HUES48 (cell line): ENCODE results near the gene KDR.

Experiments used
- H3K27ac ChIP-seq: one replicate; pipeline ENCODE4 v1.7.0; 2013; ENCODE audit warnings: low read depth, low read length, inconsistent platforms
- H3K27me3 ChIP-seq: 2 replicates; pipeline ENCODE4 v1.6.1; 2013; ENCODE audit warnings: mild to moderate bottlenecking, low read length; ENCODE audit not compliant: control insufficient read depth, insufficient read depth
- H3K36me3 ChIP-seq: 2 replicates; pipeline ENCODE4 v1.6.1; 2013; ENCODE audit warnings: low read length; ENCODE audit not compliant: control insufficient read depth, insufficient read depth
- H3K4me1 ChIP-seq: 2 replicates; pipeline ENCODE4 v1.6.1; 2013; ENCODE audit warnings: mild to moderate bottlenecking, low read length; ENCODE audit not compliant: control insufficient read depth, insufficient read depth
- H3K4me3 ChIP-seq: 2 replicates; pipeline ENCODE4 v1.5.1; 2013; ENCODE audit warnings: mild to moderate bottlenecking, low read depth, low read length
- H3K9ac ChIP-seq: 2 replicates; pipeline ENCODE4 v1.6.1; 2013; ENCODE audit warnings: mild to moderate bottlenecking, low read depth, low read length, moderate library complexity
- H3K9me3 ChIP-seq: 2 replicates; pipeline ENCODE4 v1.6.1; 2013; ENCODE audit warnings: low read length; ENCODE audit not compliant: control insufficient read depth, insufficient read depth

Gene KDR

DNA sequence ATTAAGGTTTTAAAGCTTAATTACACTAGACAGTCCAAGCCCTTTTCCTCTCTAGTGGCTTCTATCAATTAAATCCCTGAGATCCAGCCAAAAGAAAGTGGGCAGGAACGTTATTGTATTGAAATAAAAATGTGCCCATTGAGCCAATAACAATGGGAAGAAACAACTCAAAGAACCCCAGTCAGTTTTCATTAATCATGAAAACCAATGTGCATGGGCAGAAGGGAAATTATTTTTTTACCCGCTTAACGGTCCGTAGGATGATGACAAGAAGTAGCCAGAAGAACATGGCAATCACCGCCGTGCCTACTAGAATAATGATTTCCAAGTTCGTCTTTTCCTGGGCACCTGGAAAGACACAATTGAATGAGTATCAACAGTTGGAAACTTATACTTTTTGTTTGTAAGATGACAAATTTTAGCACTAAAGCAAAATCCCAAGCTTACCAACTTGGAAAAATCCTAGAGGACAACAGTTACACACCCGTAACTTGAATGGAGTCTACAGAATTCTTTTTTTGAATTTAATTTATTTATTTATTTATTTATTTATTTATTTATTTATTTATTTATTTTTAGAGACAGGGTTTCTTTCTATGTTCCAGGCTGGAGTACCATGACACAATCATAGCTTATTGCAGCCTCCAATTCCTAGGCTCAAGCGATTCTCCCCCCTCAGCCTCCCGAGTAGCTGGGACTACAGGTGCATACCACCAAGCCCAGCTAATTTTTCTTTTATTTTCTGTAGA, 26.8 kb downstream of the KDR start:
- no peak overlapping the region for H3K27ac ChIP-seq
- H3K4me3 ChIP-seq, result no peak overlapping the region
- H3K36me3 ChIP-seq, result peaks cover 98% of the 10 kb centered on the region
- H3K9me3 ChIP-seq, result no peaks in the 10 kb centered on the region
- H3K27me3 ChIP-seq, result no peaks in the 10 kb centered on the region
- no peak overlapping the region for H3K9ac ChIP-seq
- no peaks in the 10 kb centered on the region for H3K4me1 ChIP-seq

DNA sequence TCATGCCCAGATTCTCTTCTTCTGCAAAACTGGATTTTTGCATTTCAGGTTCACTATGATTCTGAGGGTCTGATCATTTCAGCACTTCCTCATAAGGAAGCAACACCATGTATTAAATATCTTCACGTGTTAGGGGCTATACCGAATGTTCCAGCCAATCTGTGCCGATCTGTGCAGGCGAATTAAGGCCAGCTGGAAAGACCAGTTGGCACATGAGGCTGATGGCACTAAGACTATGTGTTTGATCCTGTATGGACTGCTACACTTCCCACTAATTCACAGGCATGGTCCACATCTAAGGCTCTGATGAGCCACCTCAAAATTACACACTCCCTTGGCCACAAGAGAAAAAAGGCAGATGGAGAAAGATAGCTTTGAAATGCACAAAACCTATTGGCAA, 28.8 kb downstream of the KDR start:
- H3K27ac ChIP-seq, result no peak overlapping the region
- no peaks in the 10 kb centered on the region for H3K27me3 ChIP-seq
- H3K9ac ChIP-seq, result no peak overlapping the region
- H3K4me3 ChIP-seq, result no peak overlapping the region
- H3K9me3 ChIP-seq, result no peaks in the 10 kb centered on the region
- H3K36me3 ChIP-seq, result peaks cover 98% of the 10 kb centered on the region
- no peaks in the 10 kb centered on the region for H3K4me1 ChIP-seq

DNA sequence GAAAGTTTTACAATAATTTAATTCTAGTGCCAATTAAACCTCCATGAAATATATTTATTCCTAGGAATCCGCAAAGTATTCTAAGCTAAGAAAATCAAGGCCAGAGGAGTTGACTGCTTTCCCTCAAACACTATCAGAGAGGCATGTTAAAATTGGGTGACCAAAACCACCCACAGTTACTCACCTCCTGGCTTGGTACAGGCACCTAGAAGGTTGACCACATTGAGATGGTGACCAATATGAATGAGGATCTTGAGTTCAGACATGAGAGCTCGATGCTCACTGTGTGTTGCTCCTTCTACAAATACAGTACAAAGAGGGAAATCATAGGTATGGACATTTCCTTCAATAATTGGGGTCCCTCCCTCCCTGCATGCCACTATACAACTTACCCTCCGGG, 29.4 kb downstream of the KDR start:
- no peak overlapping the region for H3K27ac ChIP-seq
- H3K9ac ChIP-seq, result no peak overlapping the region
- no peaks in the 10 kb centered on the region for H3K4me1 ChIP-seq
- no peaks in the 10 kb centered on the region for H3K9me3 ChIP-seq
- H3K4me3 ChIP-seq, result no peak overlapping the region
- H3K27me3 ChIP-seq, result no peaks in the 10 kb centered on the region
- H3K36me3 ChIP-seq, result peaks cover 98% of the 10 kb centered on the region

GRCh38 chr4:55092504-55092903, 32.9 kb downstream of the KDR start:
- no peak overlapping the region for H3K27ac ChIP-seq
- H3K36me3 ChIP-seq, result peaks cover 98% of the 10 kb centered on the region
- no peak overlapping the region for H3K4me3 ChIP-seq
- peaks cover 6% of the 10 kb centered on the region for H3K4me1 ChIP-seq
- no peaks in the 10 kb centered on the region for H3K9me3 ChIP-seq
- H3K9ac ChIP-seq, result no peak overlapping the region
- H3K27me3 ChIP-seq, result no peaks in the 10 kb centered on the region

GRCh38 chr4:55089916-55090315, 35.5 kb downstream of the KDR start:
- H3K36me3 ChIP-seq, result peaks cover 97% of the 10 kb centered on the region
- peaks cover 14% of the 10 kb centered on the region for H3K4me1 ChIP-seq
- no peak overlapping the region for H3K27ac ChIP-seq
- H3K4me3 ChIP-seq, result no peak overlapping the region
- H3K9ac ChIP-seq, result no peak overlapping the region
- H3K9me3 ChIP-seq, result no peaks in the 10 kb centered on the region
- no peaks in the 10 kb centered on the region for H3K27me3 ChIP-seq

- H3K36me3 ChIP-seq, result peaks cover 98% of the 10 kb centered on the region
- H3K9ac ChIP-seq, result no peak overlapping the region
- no peak overlapping the region for H3K27ac ChIP-seq
- peaks cover 14% of the 10 kb centered on the region for H3K4me1 ChIP-seq
- no peaks in the 10 kb centered on the region for H3K27me3 ChIP-seq
- H3K4me3 ChIP-seq, result no peak overlapping the region
- H3K9me3 ChIP-seq, result no peaks in the 10 kb centered on the region
Measured at GRCh38 chr4:55087913-55088260, 37.5 kb downstream of the KDR start.

- H3K27me3 ChIP-seq, result no peaks in the 10 kb centered on the region
- H3K36me3 ChIP-seq, result peaks cover 98% of the 10 kb centered on the region
- H3K4me3 ChIP-seq, result no peak overlapping the region
- no peak overlapping the region for H3K27ac ChIP-seq
- no peaks in the 10 kb centered on the region for H3K9me3 ChIP-seq
- H3K9ac ChIP-seq, result no peak overlapping the region
- H3K4me1 ChIP-seq, result peaks cover 14% of the 10 kb centered on the region
Measured at GRCh38 chr4:55087009-55087912, 38.1 kb downstream of the KDR start.

- Histone ChIP-seq H3K4me3 (no peak overlapping the region), H3K9me3 (no peaks in the 10 kb centered on the region), H3K27me3 (no peaks in the 10 kb centered on the region), H3K27ac (no peak overlapping the region), H3K36me3 (peaks cover 98% of the 10 kb centered on the region), H3K9ac (no peak overlapping the region), H3K4me1 (peaks cover 14% of the 10 kb centered on the region)
Measured at GRCh38 chr4:55086578-55086977, 38.8 kb downstream of the KDR start.

DNA sequence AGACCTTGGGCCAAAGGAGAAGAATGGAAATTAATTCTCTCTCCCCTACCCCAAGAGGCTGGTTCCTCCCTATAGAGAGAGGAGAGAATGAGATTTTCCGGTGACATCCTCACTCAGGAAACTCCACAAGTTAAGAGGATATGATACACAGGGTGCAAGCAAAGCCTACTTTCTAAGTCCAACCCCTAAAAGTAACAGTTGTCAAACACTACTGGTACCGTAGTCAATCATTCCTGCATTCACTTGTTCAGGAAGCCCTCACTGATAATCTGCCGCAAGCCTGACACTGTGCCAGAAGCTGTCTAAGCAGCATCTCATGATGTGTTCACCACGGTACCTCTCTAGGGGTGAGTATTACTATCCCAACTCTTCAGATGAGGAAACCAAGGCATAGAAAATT, 41.7 kb downstream of the KDR start:
- Histone ChIP-seq H3K9me3 (no peaks in the 10 kb centered on the region), H3K36me3 (peaks cover 99% of the 10 kb centered on the region), H3K4me1 (peaks cover 23% of the 10 kb centered on the region), H3K27ac (no peak overlapping the region), H3K27me3 (no peaks in the 10 kb centered on the region), H3K4me3 (no peak overlapping the region), H3K9ac (no peak overlapping the region)

- H3K9me3 ChIP-seq, result no peaks in the 10 kb centered on the region
- H3K4me1 ChIP-seq, result peaks cover 19% of the 10 kb centered on the region
- H3K4me3 ChIP-seq, result no peak overlapping the region
- no peak overlapping the region for H3K9ac ChIP-seq
- H3K27me3 ChIP-seq, result no peaks in the 10 kb centered on the region
- no peak overlapping the region for H3K27ac ChIP-seq
- H3K36me3 ChIP-seq, result peaks cover 95% of the 10 kb centered on the region
Measured at GRCh38 chr4:55082756-55083155, 42.6 kb downstream of the KDR start.

GRCh38 chr4:55080174-55080865, 45.1 kb downstream of the KDR start:
- Histone ChIP-seq H3K27ac (no peak overlapping the region), H3K4me1 (peaks cover 25% of the 10 kb centered on the region), H3K9ac (no peak overlapping the region), H3K9me3 (no peaks in the 10 kb centered on the region), H3K27me3 (no peaks in the 10 kb centered on the region), H3K36me3 (peaks cover 70% of the 10 kb centered on the region), H3K4me3 (no peak overlapping the region)
